Measurements from ENCODE around the gene ZRANB3. TPM values are rescaled to one million over a fixed set of nuclear protein-coding genes. Genes with fewer than 3 reads are reported as not detected.

Gene ZRANB3
- total RNA-seq, 1 donor from 2014 or later = 3.8 TPM

Other genes with a start within 250 kb of the ZRANB3 start
- gene R3HDM1, start 266 bp upstream of the ZRANB3 start, total RNA-seq = 5.0 and 5.8 TPM in 2 replicates
- 40.3 and 42.7 TPM in 2 replicates for gene UBXN4, start 210.6 kb upstream of the ZRANB3 start, total RNA-seq

Measured in lung microvascular endothelial cell (primary cell).